NCI-H1092 (cell line): ENCODE data around the gene ICAM2.
"Not testable (repeated sequence)": the region's sequence is repeated elsewhere in the genome, so short reads cannot be mapped to it uniquely, and the experiment has no call there.

Experiments
- DNase-seq: peaks from one replicate; lab custom pipeline; 2025; lab: John Stamatoyannopoulos, UW

Gene ICAM2

GRCh38 chr17:64042700-64043485 is 22.5 kb upstream of the ICAM2 start:
- DNase-seq = no peak

GRCh38 chr17:64041912-64042311 is 21.5 kb upstream of the ICAM2 start:
- DNase-seq = no peak

- no peak for DNase-seq
These were observed 19.8 kb upstream of the ICAM2 start for GRCh38 chr17:64040206-64040605.

GRCh38 chr17:64039106-64039400 is 18.6 kb upstream of the ICAM2 start:
- DNase-seq = no peak

- DNase-seq = no peak
These were observed 18.1 kb upstream of the ICAM2 start for GRCh38 chr17:64038331-64039105.

GRCh38 chr17:64037802-64038201 is 17.4 kb upstream of the ICAM2 start:
- DNase-seq = no peak

GRCh38 chr17:64037180-64037579 is 16.7 kb upstream of the ICAM2 start:
- DNase-seq = no peak

- DNase-seq = no peak
These were observed 15.9 kb upstream of the ICAM2 start for GRCh38 chr17:64036198-64036922.

- no peak for DNase-seq
These were observed 11.6 kb upstream of the ICAM2 start for GRCh38 chr17:64032081-64032480.

GRCh38 chr17:64028874-64029464 is 8.5 kb upstream of the ICAM2 start:
- peak; percentile 6 for DNase-seq

- peak; percentile 51 for DNase-seq
These were observed 5.4 kb upstream of the ICAM2 start for GRCh38 chr17:64025732-64026294.

GRCh38 chr17:64024781-64025731 is 4.6 kb upstream of the ICAM2 start:
- DNase-seq = no peak

GRCh38 chr17:64024215-64024654 is 3.8 kb upstream of the ICAM2 start:
- no peak for DNase-seq

GRCh38 chr17:64022611-64023063 is 2.2 kb upstream of the ICAM2 start:
- DNase-seq = no peak

GRCh38 chr17:64019551-64019961 is 877 bp downstream of the ICAM2 start:
- not testable (repeated sequence) for DNase-seq

- no peak for DNase-seq
These were observed 3.0 kb downstream of the ICAM2 start for GRCh38 chr17:64017381-64017980.

- DNase-seq = no peak
These were observed 3.5 kb downstream of the ICAM2 start for GRCh38 chr17:64016974-64017373.

GRCh38 chr17:64016231-64016784 is 4.1 kb downstream of the ICAM2 start:
- no peak for DNase-seq

GRCh38 chr17:64015447-64015846 is 5.0 kb downstream of the ICAM2 start:
- no peak for DNase-seq
